Fibroblast of skin of abdomen (primary cell): ENCODE results near the gene ERF.
A peak's percentile ranks its signal among the peaks of the same experiment; 100 is the strongest.

Source experiments
- DNase-seq: peaks from one replicate; pipeline ENCODE4 v3.0.0-alpha.2; 2013

Gene ERF

DNA sequence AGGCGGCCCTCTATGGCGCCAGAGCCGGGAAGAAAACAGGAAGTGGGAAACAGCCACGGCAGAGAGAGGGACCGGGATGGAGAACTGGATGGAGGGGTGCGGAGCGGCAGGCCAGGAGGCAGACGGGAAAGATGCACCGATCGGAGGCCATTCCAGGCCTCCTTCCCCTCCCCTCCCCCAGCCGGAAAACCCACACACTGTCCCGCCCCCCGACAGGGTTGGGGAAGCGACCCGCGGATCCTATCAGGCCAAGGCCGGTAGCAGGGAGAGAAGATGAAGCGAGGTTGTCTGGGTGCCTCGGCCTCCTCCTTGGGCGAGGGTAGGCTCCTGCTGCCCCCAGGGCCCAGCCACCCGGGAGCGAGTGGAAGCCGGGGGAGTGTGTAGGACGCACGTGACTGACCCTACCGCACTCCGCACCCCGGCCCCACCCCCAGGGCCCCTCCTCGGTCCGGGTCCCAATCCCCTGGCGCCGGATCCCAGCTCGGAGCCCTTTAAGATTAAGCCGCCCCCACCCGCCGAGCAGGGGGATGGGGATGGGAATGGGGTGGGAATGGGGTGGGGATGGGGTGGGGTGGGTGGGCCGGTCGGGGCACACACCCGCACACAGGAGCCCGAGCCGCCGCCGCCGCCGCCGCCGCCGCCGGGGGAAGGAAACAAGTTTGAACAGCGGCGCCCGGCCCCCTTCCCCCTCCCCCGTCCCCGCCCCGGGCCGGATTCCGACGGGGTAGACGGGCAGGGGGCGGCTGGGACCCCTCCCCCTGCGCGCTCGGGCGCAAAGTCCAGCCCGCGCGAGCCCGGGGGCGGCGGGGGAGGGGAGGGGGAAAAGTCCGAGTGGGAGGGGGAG is 1.5 kb downstream of the ERF start:
- peak; percentile 56 for DNase-seq

GRCh38 chr19:42252365-42253244 is 2.3 kb downstream of the ERF start:
- DNase-seq, result peak; percentile 51

- DNase-seq, result no peak
Observed at GRCh38 chr19:42251572-42252358, 3.2 kb downstream of the ERF start.

- DNase-seq, result peak; percentile 33
Observed at GRCh38 chr19:42250666-42251531, 4.0 kb downstream of the ERF start.

GRCh38 chr19:42250183-42250665 is 4.7 kb downstream of the ERF start:
- no peak for DNase-seq

- DNase-seq, result no peak
Observed at GRCh38 chr19:42249769-42250168, 5.2 kb downstream of the ERF start.

- DNase-seq, result no peak
Observed at GRCh38 chr19:42249149-42249750, 5.7 kb downstream of the ERF start.

DNA sequence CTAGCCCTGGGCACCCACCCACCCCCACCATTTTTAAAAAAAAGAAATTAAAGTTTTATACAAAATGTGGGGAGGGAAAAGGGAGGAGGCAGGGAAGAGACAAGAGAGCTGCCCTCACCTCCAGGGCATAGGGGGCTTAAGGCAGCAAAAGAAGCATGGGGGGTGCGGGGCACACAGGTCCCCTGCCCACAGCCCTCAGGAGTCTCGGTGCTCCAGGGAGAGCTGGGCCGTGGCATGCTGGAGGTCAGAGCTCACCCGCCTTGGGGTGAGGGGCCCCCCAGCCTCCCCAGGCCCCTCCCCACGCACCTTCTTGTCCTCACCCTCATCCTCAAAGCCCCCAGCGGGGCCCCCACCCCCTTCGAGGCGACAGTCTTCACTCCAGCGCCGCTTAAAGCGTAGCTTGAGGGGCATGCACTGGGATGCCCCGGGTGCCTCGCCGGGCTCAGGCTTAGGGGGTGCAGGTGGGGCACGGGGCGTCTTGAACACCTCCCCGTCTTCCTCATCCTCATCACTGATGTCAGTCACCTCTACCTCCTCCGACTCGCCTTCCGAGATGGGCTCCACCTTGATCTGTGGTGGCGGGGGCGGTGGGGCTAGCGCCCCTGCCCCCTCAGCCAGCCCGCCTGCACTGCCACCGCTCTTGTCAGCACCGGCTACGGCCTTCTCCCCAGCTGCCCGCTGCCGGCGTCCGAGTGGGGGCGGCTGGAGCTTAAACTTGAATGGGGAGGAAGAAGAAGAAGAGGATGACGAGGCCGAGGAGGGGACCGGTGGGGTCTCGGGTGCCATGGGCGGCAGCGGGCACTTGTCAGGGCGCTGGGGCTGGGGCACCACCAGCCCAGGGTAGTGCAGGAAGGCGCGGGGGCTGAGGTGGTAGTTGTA is 6.4 kb downstream of the ERF start:
- DNase-seq, result no peak

DNA sequence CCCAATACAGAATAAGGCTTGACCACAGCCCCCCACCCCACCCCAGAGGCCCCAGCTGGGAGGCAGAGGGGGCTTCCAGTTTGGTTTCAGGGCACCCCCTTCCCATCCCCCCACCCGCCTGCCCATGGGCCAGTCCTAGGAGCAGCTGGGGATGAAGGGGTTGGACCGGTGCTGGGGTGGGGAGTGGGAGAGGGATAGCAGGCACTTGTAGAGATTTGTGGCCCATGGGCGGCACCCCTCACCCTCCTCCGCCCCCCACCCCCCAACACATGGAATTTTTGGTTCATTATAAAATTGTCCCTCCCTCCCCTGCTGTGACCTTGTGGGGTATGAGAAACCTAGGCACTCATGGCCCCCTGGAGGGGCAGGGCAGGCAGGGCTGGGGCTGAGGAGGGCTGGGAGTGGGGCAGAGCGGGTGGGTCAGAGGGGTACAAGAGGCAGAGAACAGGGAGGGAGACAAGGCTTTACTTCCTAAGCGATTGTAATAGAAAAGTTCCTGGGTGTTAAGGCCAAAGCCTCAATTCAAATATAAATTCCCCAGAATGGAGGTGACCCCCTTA is 7.2 kb downstream of the ERF start:
- DNase-seq, result no peak

DNA sequence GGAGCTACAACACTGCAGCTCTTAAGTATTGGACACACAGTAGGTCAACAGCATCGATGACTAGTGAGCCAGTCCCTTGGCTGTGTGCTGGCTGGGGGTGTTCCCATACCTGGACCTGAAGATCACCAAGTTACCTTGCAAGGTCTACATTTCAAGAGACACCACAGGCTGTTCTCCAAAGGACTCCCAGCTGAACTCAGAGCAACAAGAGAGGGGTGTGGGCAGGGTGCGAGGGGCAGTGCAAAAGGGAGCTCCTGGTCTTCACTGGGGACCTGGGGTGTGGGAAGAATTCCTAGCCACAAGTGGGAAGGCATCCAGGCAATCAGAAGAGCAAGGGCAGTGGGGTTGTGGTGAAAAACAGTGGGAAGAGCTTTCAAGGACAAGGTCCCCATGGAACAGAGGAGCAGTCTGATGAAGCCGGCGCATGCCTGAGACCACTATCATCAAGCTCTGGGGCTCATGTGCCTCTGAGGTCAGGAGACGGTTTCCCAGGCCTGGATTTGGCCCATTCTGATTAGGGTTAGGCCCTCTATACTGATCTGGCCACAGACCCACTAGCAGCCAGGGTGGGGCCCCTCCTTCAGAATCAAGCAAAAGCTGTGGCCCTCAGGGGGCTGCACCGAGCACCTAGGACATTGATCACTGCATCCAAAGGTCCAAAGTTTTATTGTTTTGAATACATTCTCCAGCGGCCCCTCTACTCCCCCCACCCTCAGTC is 7.8 kb downstream of the ERF start:
- peak; percentile 40 for DNase-seq

DNA sequence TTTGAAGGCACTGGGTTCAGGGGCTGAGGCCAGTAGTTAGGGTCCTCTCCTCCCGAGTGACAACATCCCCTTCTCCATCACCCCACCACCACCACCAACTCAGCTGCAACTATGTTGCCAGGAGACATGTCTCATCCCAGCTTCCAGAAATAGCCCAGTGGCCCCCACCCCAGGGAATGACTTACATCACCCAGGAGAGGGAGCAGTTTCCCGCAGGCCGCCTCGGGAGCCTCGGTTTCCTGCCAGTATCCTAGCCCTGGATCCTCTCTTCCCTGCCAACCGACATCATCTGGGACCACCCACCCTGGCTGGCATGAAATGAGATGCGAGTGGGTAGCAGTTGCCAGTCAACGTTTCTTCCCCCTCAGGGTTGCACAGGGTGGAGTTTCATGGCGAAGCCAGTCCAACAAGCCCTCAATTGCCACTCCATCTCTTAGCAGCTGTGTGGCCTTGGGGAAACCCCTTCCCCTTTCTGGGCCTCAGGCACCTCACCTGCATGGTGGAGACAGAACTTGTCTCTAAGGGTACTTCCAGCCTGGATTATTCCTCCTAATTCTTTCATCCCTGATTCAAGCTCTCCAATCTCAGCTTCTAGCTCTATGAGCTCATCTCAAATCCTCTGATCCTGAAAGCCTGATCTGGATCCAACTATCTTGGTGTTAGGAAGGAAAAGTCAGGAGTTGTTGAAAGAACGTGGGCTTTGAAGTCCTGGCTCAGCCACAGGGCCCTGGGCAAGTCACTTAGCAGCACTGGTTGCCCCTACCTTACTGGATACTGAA is 8.6 kb downstream of the ERF start:
- DNase-seq, result peak; percentile 81

DNA sequence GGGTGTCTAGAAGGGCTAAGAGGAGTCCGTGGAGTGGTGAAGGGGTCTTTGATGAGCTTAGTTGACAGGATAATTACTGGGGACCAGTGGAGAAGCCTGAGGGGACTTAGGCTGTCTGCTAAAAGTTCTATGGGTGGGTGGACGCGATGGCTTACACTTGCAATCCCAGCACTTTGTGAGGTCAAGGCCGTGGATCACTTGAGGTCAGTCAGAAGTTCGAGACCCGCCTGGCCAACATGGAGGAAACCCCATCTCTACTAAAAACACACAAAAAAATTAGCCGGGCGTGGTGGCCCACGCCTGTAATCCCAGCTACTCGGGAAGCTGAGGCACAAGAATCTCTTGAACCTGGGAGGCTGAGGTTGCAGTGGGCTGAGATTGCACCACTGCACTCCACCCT is 9.7 kb downstream of the ERF start:
- DNase-seq, result no peak

DNA sequence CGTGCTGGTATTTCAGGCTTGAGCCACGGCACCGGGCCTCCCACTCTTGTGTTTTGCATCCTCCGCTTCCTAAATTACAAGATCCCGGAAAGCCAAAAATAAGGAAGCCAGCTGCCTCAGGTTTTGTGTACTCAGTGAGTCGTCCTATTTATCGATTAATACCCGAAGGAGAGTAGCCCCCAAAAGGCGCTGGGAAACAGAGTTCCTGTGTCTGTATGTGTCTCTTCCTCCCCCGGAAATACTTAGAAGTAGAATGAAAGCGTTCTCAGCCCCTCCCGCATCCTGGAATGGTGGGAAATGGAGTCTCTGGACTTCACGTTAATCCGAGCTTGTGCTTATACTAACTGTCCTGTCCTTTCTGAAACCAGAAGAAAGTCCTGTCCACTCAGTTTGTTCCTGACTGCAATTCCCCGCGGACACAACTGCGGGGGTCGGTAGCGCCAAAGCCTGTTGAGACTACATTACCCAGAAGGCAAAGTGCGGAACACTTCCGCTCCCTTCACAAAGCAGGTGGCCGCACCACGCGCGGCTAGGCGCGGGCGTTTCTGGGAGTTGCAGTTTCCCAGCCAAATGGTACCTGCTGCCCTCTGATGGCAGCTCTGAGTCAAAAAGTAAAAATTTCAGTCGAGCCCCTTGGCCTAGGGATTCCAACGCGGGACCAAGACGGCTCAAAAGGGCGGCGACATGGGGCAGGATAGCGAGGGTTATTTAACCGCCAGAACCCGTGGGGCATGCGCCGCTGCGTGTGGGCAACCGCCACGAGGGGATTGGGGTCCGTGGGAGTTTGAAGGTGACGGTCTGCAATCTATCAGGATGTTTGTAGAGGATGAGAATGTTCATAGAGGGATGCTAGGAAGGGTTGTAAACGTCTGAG is 10.3 kb downstream of the ERF start:
- DNase-seq, result peak; percentile 91

DNA sequence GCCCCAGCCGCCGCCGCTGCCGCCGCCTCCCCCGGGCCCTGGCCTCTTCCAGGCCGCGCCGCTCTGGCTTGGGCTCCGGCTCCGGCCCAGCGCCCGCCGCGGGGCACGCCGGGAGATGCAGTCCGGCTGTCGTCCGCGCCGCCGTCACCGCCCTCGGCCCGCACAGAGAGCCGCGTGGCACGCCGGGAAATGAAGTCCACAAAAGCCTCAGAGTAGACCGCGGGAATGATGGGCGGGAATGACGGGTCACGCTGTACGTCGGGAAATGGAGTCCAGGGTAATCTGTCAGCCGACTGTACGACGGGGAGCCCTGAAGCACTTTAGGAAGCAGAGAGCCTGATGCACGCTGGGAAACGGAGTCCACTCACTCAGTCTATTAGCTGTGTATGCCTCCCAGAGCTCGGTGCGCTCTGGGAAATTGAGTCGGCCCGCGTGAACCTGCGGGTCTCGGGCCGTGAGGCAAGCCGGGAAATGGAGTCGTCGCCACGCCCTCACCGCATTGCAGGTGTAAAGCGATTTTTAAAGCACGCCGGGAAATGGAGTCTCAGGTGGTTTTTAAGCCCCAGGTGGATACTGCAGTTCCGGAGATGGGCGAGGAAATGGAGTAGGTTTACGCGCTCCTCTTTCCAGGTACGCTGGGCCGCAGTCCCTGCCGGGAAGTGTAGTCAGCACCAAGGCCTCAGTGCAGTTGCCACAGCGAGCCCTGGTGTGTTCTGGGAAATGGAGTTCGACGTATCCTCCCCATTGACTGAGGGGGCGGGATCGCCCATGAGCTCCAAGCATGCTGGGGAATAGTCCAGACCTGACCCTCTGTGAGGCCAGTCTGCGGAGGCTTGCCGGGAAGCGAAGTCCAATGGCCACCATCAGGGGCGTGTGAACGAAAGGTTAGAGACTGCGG is 12.2 kb downstream of the ERF start, which contains the start of gene GSK3A:
Gene GSK3A (minus strand): TSS at position 91 of the 898 bp plus-strand sequence. CDS start 137 bp downstream, outside the sequence.
- DNase-seq, result peak; percentile 99

DNA sequence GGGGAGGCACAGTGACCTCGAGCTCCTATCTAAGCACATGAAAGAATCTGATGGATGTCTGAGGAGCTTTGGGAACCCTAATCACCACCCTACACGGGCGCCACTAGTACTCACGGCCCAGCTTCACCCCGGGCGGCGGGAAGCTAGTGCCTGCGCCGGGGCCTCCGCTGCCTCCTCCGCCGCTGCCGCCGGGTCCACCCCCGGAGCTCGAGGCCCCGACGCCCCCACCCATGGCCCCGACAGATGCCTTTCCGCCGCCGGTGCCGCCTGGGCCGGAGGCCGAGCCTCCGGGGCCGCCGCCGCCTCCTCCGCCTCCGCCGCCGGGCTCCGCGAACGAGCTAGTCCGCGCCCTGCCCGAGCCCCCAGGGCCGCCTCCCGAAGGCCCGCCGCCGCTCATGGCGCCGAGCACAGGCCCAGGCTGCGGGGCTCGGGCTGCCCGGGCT is 12.8 kb downstream of the ERF start:
- DNase-seq, result no peak

DNA sequence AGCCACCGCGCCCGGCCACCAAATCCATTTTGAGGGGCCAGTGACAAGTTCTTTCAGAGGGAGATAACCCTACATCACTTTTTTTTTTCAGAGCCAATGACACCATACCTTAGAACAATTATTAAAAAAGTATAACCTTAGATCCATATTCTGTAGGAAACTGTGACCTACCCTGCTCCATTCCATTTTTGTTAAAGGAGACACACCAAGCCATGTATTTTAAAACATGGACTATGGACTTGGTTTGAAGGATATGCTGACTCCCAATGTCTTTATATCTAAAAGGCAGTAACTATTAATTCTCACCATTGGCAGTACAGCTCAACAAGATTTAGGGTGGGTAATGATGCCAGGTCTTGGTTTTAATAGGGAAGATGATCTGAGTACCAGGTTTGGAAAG is 13.6 kb downstream of the ERF start:
- DNase-seq, result no peak
